Measurements from ENCODE around the gene DNAJC18.

The DNAJC18 gene

GRCh38 chr5:139368613-139369012 lies 70.7 kb downstream of the DNAJC18 start:
- no peak for DNase-seq (ENCODE audit: low spot score)

GRCh38 chr5:139364466-139364865 lies 74.9 kb downstream of the DNAJC18 start:
- DNase-seq (ENCODE audit: low spot score): no peak

GRCh38 chr5:139363937-139364336 lies 75.4 kb downstream of the DNAJC18 start:
- no peak for DNase-seq (ENCODE audit: low spot score)

- no peak for DNase-seq (ENCODE audit: low spot score)
Observed at GRCh38 chr5:139361835-139362429, 77.4 kb downstream of the DNAJC18 start.

GRCh38 chr5:139360384-139360783 lies 78.9 kb downstream of the DNAJC18 start:
- DNase-seq (ENCODE audit: low spot score): no peak
